GM23338 (cell line): ENCODE results near the gene BMPR1B. TPM values are rescaled to one million over a fixed set of nuclear protein-coding genes. Genes with fewer than 3 reads are reported as not detected.

Source experiments
- ATAC-seq: fragments of 200-7000 bp; cut with Tn5 transposase; 3 replicates; pipeline ENCODE4 v1.9.1; 2020
- DNase-seq: peaks from one replicate; pipeline ENCODE4 v3.0.0-alpha.2; 2015; ENCODE audit warnings: low spot score
- H2AFZ ChIP-seq: fragments of 200-600 bp; sonication (generic); 2 replicates; pipeline ENCODE4 v1.8.0; 2016; ENCODE audit warnings: antibody characterized with exemption, mild to moderate bottlenecking, moderate library complexity
- H3F3A ChIP-seq: fragments of 200-600 bp; sonication (generic); replicated peaks from 2 replicates; pipeline ENCODE4 v1.8.0; 2017; ENCODE audit warnings: antibody characterized with exemption, mixed run types, low read depth
- H3K27ac ChIP-seq: fragments of 200-600 bp; sonication (generic); 2 replicates; pipeline ENCODE4 v1.6.1; 2016; ENCODE audit warnings: low read depth
- H3K27me3 ChIP-seq: fragments of 200-600 bp; sonication (generic); 2 replicates; pipeline ENCODE4 v1.8.0; 2016; ENCODE audit warnings: mild to moderate bottlenecking, mixed run types, moderate library complexity; ENCODE audit not compliant: insufficient read depth
- H3K36me3 ChIP-seq: fragments of 200-600 bp; sonication (generic); 2 replicates; pipeline ENCODE4 v1.8.0; 2016; ENCODE audit warnings: mild to moderate bottlenecking; ENCODE audit not compliant: insufficient read depth
- H3K4me1 ChIP-seq: fragments of 200-600 bp; sonication (generic); 2 replicates; pipeline ENCODE4 v1.8.0; 2016; ENCODE audit warnings: mild to moderate bottlenecking, moderate library complexity; ENCODE audit not compliant: insufficient read depth
- H3K4me2 ChIP-seq: fragments of 200-600 bp; sonication (generic); 2 replicates; pipeline ENCODE4 v1.7.1; 2017; ENCODE audit warnings: mixed run types
- H3K4me3 ChIP-seq: fragments of 200-600 bp; sonication (generic); 2 replicates; pipeline ENCODE4 v1.6.1; 2016; ENCODE audit warnings: mixed run types
- H3K79me2 ChIP-seq: fragments of 200-600 bp; sonication (generic); replicated peaks from 2 replicates; pipeline ENCODE4 v1.8.0; 2017; ENCODE audit warnings: mild to moderate bottlenecking; ENCODE audit not compliant: insufficient read depth
- H3K9me2 ChIP-seq: fragments of 200-600 bp; sonication (generic); 2 replicates; pipeline ENCODE4 v1.8.0; 2017; ENCODE audit not compliant: insufficient read depth
- H4K20me1 ChIP-seq: fragments of 200-600 bp; sonication (generic); replicated peaks from 2 replicates; pipeline ENCODE4 v1.8.0; 2017; ENCODE audit warnings: mild to moderate bottlenecking; ENCODE audit not compliant: insufficient read depth
- H3K27ac Mint-ChIP-seq: 2 replicates; pipeline ENCODE4 v1.8.0; 2020; ENCODE audit warnings: inconsistent platforms, mild to moderate bottlenecking, moderate library complexity, mixed read lengths
- H3K27me3 Mint-ChIP-seq: 3 replicates; pipeline ENCODE4 v1.8.0; 2022; ENCODE audit warnings: low read depth, mild to moderate bottlenecking, moderate library complexity, mixed read lengths, inconsistent platforms; ENCODE audit not compliant: insufficient read depth, poor library complexity
- H3K36me3 Mint-ChIP-seq: 3 replicates; pipeline ENCODE4 v1.8.0; 2021; ENCODE audit warnings: low read depth, mild to moderate bottlenecking, inconsistent platforms, moderate library complexity, mixed read lengths
- H3K4me1 Mint-ChIP-seq: 3 replicates; pipeline ENCODE4 v1.8.0; 2020; ENCODE audit warnings: mild to moderate bottlenecking, inconsistent platforms, mixed read lengths
- H3K4me3 Mint-ChIP-seq: 3 replicates; pipeline ENCODE4 v1.8.0; 2021; ENCODE audit warnings: moderate library complexity, mild to moderate bottlenecking, inconsistent platforms, mixed read lengths
- H3K9me3 Mint-ChIP-seq: 3 replicates; pipeline ENCODE4 v1.8.0; 2020; ENCODE audit warnings: moderate library complexity, mild to moderate bottlenecking, inconsistent platforms, mixed read lengths
- CREB1 ChIP-seq: fragments of 250-450 bp; sonication (Bioruptor Pico); IDR thresholded peaks from 2 replicates; pipeline ENCODE4 v1.5.0; 2020; ENCODE audit warnings: low read depth, mild to moderate bottlenecking, moderate library complexity
- EZH2 ChIP-seq: fragments of 200-600 bp; sonication (generic); IDR thresholded peaks from one replicate; pipeline ENCODE4 v1.8.0; 2017; ENCODE audit warnings: antibody characterized with exemption, mild to moderate bottlenecking, low read depth; ENCODE audit not compliant: unreplicated experiment
- EZH2phosphoT487 ChIP-seq: fragments of 200-600 bp; sonication (generic); IDR thresholded peaks from one replicate; pipeline ENCODE4 v1.8.1; 2018; ENCODE audit warnings: antibody characterized with exemption; ENCODE audit not compliant: unreplicated experiment
- JUNB ChIP-seq: IDR thresholded peaks from one replicate; pipeline ENCODE4 v1.6.1; 2016; ENCODE audit warnings: antibody characterized with exemption; ENCODE audit not compliant: unreplicated experiment
- NANOG ChIP-seq: IDR thresholded peaks from 2 replicates; pipeline ENCODE4 v1.6.1; 2016; ENCODE audit warnings: antibody characterized with exemption, borderline replicate concordance
- POLR2AphosphoS5 ChIP-seq: IDR thresholded peaks from 2 replicates; pipeline ENCODE4 v1.6.1; 2016; ENCODE audit warnings: antibody characterized with exemption, low read depth
- STAT1 ChIP-seq: IDR thresholded peaks from one replicate; pipeline ENCODE4 v1.6.1; 2016; ENCODE audit warnings: antibody characterized with exemption; ENCODE audit not compliant: unreplicated experiment
- ZNF114 ChIP-seq: fragments of 250-450 bp; sonication (Bioruptor Pico); IDR thresholded peaks from 2 replicates; pipeline ENCODE4 v1.5.0; 2020; ENCODE audit warnings: mild to moderate bottlenecking, moderate library complexity
- ZNF331 ChIP-seq: fragments of 250-450 bp; sonication (Bioruptor Pico); IDR thresholded peaks from 2 replicates; pipeline ENCODE4 v1.5.0; 2020; ENCODE audit warnings: low read depth, mild to moderate bottlenecking, moderate library complexity
- polyA plus RNA-seq: library from polyadenylated mRNA; unstranded; fragments of >200 nt; fragmentation: Nextera tagmentation; extraction: Ambion mirVana; gene quantifications from 2 replicates; pipeline ENCODE4 v1.2.1, GENCODE V29; 2016
- total RNA-seq: library from RNA; depleted of rRNA; stranded (reverse); fragments of >200 nt; shearing (Covaris generic); gene quantifications from 2 replicates; pipeline ENCODE4 v1.2.3, GENCODE V29; 2014
- TF ChIP-seq, protein P1 (sequence below): fragments of 250-450 bp; sonication (Bioruptor Pico); IDR thresholded peaks from 2 replicates; pipeline ENCODE4 v1.5.0; 2020; ENCODE audit warnings: mild to moderate bottlenecking, moderate library complexity
- TF ChIP-seq, protein P2 (sequence below): IDR thresholded peaks from 2 replicates; pipeline ENCODE4 v1.6.1; 2016; ENCODE audit warnings: antibody characterized with exemption
- TF ChIP-seq, protein P3 (sequence below): IDR thresholded peaks from one replicate; pipeline ENCODE4 v1.6.1; 2018; ENCODE audit warnings: antibody characterized with exemption; ENCODE audit not compliant: unreplicated experiment

Gene BMPR1B
- total and polyA plus RNA-seq, 2 experiments from 2014 or later, result 0.48 to 1.0 TPM

DNA sequence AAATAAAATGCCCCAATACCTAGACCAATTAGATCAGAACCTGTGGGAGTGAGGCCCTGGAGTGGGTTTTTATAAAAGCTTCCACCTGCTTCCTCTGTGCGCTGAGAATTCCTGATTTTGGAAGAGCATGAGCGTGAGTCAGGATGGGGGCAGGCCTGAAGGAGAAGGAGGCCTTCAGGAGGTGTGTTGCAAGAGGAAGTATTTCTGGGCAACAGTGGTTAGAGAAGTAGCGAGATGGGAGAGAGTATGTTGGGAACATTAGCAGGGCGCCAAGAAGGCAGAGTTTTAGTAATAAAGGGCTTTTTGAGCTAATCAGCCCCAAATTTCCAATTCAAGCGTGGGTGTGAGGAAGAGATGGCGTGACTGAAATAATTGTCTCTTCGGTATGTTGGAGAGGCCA lies 441.2 kb downstream of the BMPR1B start (continued):
- TF ChIP-seq ZNF331 (CRISPR knock-in tag), result no peak
- no peak for TF ChIP-seq JUNB
- no peak for TF ChIP-seq ZNF114 (CRISPR knock-in tag)

DNA sequence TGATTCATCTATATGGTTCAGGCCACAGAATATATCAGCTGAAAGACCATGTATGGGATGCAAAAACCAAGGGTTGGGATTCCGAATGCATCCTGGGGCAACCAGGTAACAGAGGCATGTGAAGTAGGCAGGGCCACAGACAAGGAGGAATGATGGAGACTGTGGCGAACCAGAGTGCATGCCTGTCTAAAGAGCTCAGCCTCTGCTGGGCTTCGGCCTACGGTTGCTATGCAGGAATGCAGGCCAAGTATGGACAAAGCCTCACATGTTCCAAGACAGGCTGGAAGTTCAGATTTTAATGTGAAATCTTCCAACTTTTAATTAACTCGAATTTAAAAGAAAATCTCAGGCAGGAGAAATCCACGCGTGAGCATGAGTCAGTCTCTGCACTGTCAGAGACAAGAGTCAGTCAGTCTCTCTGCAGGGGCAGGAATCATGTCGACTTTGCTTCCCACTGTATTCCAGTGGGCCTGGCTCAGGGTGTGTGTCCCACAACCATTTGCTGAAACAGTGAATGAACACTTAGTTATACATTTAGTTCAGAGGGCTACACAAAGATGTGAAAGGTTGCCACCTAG lies 446.6 kb downstream of the BMPR1B start:
- H3F3A ChIP-seq, result no peaks in the 10 kb centered on the region
- no peak overlapping the region for H3K4me3 Mint-ChIP-seq
- no peaks in the 10 kb centered on the region for H3K79me2 ChIP-seq
- H3K9me2 ChIP-seq, result peaks cover 3% of the 10 kb centered on the region; the same call in 1 of the 2 replicates
- H3K36me3 ChIP-seq, result no peaks in the 10 kb centered on the region
- H3K36me3 Mint-ChIP-seq, result no peaks in the 10 kb centered on the region
- H3K4me3 ChIP-seq, result no peak overlapping the region
- peak overlapping the region; percentile 54 for H2AFZ ChIP-seq
- H3K9me3 Mint-ChIP-seq, result no peaks in the 10 kb centered on the region
- H3K27ac ChIP-seq, result no peak overlapping the region
- H3K27me3 Mint-ChIP-seq, result peaks cover 9% of the 10 kb centered on the region
- H3K27me3 ChIP-seq, result no peaks in the 10 kb centered on the region
- DNase-seq (peak; percentile 21), ATAC-seq (peak; percentile 73)
- no peak overlapping the region for H3K4me2 ChIP-seq
- H3K27ac Mint-ChIP-seq, result no peak overlapping the region
- no peaks in the 10 kb centered on the region for H4K20me1 ChIP-seq
- H3K4me1 Mint-ChIP-seq, result peaks cover under 1% of the 10 kb centered on the region; the same call in 2 of the 3 replicates
- peaks cover 2% of the 10 kb centered on the region; the same call in 1 of the 2 replicates for H3K4me1 ChIP-seq
- TF ChIP-seq, protein P1, sequence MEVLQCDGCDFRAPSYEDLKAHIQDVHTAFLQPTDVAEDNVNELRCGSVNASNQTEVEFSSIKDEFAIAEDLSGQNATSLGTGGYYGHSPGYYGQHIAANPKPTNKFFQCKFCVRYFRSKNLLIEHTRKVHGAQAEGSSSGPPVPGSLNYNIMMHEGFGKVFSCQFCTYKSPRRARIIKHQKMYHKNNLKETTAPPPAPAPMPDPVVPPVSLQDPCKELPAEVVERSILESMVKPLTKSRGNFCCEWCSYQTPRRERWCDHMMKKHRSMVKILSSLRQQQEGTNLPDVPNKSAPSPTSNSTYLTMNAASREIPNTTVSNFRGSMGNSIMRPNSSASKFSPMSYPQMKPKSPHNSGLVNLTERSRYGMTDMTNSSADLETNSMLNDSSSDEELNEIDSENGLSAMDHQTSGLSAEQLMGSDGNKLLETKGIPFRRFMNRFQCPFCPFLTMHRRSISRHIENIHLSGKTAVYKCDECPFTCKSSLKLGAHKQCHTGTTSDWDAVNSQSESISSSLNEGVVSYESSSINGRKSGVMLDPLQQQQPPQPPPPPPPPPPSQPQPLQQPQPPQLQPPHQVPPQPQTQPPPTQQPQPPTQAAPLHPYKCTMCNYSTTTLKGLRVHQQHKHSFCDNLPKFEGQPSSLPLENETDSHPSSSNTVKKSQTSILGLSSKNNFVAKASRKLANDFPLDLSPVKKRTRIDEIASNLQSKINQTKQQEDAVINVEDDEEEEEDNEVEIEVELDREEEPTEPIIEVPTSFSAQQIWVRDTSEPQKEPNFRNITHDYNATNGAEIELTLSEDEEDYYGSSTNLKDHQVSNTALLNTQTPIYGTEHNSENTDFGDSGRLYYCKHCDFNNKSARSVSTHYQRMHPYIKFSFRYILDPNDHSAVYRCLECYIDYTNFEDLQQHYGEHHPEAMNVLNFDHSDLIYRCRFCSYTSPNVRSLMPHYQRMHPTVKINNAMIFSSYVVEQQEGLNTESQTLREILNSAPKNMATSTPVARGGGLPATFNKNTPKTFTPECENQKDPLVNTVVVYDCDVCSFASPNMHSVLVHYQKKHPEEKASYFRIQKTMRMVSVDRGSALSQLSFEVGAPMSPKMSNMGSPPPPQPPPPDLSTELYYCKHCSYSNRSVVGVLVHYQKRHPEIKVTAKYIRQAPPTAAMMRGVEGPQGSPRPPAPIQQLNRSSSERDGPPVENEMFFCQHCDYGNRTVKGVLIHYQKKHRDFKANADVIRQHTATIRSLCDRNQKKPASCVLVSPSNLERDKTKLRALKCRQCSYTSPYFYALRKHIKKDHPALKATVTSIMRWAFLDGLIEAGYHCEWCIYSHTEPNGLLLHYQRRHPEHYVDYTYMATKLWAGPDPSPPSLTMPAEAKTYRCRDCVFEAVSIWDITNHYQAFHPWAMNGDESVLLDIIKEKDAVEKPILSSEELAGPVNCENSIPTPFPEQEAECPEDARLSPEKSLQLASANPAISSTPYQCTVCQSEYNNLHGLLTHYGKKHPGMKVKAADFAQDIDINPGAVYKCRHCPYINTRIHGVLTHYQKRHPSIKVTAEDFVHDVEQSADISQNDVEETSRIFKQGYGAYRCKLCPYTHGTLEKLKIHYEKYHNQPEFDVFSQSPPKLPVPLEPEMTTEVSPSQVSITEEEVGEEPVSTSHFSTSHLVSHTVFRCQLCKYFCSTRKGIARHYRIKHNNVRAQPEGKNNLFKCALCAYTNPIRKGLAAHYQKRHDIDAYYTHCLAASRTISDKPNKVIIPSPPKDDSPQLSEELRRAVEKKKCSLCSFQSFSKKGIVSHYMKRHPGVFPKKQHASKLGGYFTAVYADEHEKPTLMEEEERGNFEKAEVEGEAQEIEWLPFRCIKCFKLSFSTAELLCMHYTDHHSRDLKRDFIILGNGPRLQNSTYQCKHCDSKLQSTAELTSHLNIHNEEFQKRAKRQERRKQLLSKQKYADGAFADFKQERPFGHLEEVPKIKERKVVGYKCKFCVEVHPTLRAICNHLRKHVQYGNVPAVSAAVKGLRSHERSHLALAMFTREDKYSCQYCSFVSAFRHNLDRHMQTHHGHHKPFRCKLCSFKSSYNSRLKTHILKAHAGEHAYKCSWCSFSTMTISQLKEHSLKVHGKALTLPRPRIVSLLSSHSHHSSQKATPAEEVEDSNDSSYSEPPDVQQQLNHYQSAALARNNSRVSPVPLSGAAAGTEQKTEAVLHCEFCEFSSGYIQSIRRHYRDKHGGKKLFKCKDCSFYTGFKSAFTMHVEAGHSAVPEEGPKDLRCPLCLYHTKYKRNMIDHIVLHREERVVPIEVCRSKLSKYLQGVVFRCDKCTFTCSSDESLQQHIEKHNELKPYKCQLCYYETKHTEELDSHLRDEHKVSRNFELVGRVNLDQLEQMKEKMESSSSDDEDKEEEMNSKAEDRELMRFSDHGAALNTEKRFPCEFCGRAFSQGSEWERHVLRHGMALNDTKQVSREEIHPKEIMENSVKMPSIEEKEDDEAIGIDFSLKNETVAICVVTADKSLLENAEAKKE (CRISPR knock-in tag), result no peak
- TF ChIP-seq CREB1 (CRISPR knock-in tag), result no peak
- no peak for TF ChIP-seq POLR2AphosphoS5
- TF ChIP-seq, protein P2, sequence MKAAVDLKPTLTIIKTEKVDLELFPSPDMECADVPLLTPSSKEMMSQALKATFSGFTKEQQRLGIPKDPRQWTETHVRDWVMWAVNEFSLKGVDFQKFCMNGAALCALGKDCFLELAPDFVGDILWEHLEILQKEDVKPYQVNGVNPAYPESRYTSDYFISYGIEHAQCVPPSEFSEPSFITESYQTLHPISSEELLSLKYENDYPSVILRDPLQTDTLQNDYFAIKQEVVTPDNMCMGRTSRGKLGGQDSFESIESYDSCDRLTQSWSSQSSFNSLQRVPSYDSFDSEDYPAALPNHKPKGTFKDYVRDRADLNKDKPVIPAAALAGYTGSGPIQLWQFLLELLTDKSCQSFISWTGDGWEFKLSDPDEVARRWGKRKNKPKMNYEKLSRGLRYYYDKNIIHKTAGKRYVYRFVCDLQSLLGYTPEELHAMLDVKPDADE, result no peak
- TF ChIP-seq ZNF114 (CRISPR knock-in tag), result no peak
- no peak for TF ChIP-seq EZH2phosphoT487
- TF ChIP-seq NANOG, result no peak
- no peak for TF ChIP-seq STAT1
- no peak for TF ChIP-seq EZH2
- TF ChIP-seq ZNF331 (CRISPR knock-in tag), result no peak
- TF ChIP-seq, protein P3, sequence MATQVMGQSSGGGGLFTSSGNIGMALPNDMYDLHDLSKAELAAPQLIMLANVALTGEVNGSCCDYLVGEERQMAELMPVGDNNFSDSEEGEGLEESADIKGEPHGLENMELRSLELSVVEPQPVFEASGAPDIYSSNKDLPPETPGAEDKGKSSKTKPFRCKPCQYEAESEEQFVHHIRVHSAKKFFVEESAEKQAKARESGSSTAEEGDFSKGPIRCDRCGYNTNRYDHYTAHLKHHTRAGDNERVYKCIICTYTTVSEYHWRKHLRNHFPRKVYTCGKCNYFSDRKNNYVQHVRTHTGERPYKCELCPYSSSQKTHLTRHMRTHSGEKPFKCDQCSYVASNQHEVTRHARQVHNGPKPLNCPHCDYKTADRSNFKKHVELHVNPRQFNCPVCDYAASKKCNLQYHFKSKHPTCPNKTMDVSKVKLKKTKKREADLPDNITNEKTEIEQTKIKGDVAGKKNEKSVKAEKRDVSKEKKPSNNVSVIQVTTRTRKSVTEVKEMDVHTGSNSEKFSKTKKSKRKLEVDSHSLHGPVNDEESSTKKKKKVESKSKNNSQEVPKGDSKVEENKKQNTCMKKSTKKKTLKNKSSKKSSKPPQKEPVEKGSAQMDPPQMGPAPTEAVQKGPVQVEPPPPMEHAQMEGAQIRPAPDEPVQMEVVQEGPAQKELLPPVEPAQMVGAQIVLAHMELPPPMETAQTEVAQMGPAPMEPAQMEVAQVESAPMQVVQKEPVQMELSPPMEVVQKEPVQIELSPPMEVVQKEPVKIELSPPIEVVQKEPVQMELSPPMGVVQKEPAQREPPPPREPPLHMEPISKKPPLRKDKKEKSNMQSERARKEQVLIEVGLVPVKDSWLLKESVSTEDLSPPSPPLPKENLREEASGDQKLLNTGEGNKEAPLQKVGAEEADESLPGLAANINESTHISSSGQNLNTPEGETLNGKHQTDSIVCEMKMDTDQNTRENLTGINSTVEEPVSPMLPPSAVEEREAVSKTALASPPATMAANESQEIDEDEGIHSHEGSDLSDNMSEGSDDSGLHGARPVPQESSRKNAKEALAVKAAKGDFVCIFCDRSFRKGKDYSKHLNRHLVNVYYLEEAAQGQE, result no peak
- TF ChIP-seq JUNB, result no peak
